ENCODE results near the gene EXTL1.

Gene EXTL1, protein sequence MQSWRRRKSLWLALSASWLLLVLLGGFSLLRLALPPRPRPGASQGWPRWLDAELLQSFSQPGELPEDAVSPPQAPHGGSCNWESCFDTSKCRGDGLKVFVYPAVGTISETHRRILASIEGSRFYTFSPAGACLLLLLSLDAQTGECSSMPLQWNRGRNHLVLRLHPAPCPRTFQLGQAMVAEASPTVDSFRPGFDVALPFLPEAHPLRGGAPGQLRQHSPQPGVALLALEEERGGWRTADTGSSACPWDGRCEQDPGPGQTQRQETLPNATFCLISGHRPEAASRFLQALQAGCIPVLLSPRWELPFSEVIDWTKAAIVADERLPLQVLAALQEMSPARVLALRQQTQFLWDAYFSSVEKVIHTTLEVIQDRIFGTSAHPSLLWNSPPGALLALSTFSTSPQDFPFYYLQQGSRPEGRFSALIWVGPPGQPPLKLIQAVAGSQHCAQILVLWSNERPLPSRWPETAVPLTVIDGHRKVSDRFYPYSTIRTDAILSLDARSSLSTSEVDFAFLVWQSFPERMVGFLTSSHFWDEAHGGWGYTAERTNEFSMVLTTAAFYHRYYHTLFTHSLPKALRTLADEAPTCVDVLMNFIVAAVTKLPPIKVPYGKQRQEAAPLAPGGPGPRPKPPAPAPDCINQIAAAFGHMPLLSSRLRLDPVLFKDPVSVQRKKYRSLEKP

GRCh38 chr1:26021647-26022403 is at the start of gene EXTL1:
EXTL1 (plus strand) TSS chr1:26021775; CDS start chr1:26022647, 872 bp downstream.
- TF ChIP-seq, protein P1, sequence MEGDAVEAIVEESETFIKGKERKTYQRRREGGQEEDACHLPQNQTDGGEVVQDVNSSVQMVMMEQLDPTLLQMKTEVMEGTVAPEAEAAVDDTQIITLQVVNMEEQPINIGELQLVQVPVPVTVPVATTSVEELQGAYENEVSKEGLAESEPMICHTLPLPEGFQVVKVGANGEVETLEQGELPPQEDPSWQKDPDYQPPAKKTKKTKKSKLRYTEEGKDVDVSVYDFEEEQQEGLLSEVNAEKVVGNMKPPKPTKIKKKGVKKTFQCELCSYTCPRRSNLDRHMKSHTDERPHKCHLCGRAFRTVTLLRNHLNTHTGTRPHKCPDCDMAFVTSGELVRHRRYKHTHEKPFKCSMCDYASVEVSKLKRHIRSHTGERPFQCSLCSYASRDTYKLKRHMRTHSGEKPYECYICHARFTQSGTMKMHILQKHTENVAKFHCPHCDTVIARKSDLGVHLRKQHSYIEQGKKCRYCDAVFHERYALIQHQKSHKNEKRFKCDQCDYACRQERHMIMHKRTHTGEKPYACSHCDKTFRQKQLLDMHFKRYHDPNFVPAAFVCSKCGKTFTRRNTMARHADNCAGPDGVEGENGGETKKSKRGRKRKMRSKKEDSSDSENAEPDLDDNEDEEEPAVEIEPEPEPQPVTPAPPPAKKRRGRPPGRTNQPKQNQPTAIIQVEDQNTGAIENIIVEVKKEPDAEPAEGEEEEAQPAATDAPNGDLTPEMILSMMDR (conservative IDR thresholded peaks at IDR 0.05): no peak
- no peak within 1 kb of the TSS for H3K27ac ChIP-seq

- H3K27ac ChIP-seq: no peak overlapping the region
These were observed 49.8 kb upstream of the EXTL1 start for GRCh38 chr1:25971811-25972180.

DNA sequence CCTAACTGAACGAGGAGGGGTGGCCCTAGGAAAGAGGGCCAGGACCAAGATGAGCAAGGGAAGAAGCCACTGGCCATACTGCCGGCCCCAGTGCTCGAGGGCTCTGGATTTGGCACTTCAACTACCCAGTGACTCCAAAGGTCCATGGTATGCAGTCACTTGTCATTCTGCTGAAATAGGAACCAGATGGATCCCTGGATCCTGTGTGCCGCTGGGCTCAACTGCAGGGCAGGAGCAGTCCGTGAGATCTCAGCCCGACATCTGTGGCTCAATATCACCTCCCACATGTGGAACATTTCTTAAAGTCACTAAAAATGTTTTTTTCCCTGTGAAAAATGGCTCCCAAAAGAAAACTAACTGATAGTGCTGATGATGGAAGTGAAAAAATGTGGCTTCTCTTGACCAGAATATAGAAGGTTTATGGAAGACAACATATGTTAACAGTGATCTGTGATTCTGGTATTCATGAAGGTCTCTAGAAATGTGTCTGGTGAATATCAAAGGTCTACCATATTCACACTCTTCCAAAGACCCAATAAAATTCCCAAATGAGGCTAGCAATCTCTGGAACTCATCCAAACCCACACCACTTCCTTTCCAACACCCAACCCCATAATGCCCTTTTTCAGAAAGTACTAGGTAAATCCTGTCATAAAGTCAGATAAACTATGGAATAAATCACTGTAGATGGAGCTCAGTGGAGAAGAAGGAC is 47.8 kb upstream of the EXTL1 start:
- TF ChIP-seq, protein P1 (conservative IDR thresholded peaks at IDR 0.05): no peak
- no peak overlapping the region for H3K27ac ChIP-seq

More at GRCh38 chr1:25971811-25972180, 49.8 kb upstream of the EXTL1 start:
- TF ChIP-seq, protein P1 (conservative IDR thresholded peaks at IDR 0.05): no peak

- TF ChIP-seq, protein P1 (conservative IDR thresholded peaks at IDR 0.05): no peak
- H3K27ac ChIP-seq: no peak overlapping the region
These were observed 43.8 kb upstream of the EXTL1 start for GRCh38 chr1:25977801-25978200.

DNA sequence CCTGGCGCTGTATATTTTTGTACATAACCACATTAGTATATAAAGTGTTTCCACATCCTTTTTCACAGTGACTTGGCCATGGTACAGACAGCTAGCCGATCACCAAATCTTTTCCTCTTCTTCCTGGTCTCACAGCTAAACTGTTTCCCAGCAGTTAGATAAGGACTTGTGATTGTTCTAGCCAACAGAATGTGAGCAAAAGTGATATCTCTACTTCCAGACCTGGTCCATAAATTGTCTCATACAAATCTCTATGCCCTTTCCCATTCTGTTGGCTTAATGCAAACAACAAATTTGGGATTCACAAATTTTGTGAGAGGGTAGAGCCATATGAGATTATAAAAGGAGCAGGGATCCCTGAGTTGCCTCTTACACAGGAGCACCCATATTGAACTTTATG is 43.2 kb upstream of the EXTL1 start:
- TF ChIP-seq, protein P1 (conservative IDR thresholded peaks at IDR 0.05): no peak
- no peak overlapping the region for H3K27ac ChIP-seq

DNA sequence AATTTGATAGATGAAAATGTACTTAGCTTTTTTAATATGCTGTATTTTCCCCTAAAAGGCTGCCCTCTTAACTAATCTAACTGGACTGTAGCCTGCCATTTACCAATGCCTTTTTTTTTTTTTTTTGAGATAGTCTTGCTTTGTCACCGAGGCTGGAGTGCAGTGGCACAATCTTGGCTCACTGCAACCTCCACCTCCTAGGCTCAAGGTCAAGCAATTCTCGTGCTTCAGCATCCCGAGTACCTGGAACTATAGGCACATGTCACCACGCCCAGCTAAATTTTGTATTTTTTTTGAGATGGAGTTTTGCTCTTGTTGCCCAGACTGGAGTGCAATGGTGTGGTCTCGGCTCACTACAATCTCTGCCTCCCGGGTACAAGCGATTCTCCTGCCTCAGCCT is 42.4 kb upstream of the EXTL1 start:
- TF ChIP-seq, protein P1 (conservative IDR thresholded peaks at IDR 0.05): no peak

More for the DNA sequence above, 42.4 kb upstream of the EXTL1 start:
- no peak overlapping the region for H3K27ac ChIP-seq

Measured in VCaP (cell line).